ENCODE results near the gene CHPF2. TPM values are rescaled to one million over a fixed set of nuclear protein-coding genes. Genes with fewer than 3 reads are reported as not detected.

CHPF2 gene
- total and polyA plus RNA-seq, 2 experiments from 2014 or later = 4.8 to 26.1 TPM

- H3K27ac ChIP-seq (ENCODE audit: low read depth) = no peak overlapping the region
- no peaks in the 10 kb centered on the region for H3K9me3 Mint-ChIP-seq
- H3K9me2 ChIP-seq (ENCODE audit: insufficient read depth) = no peaks in the 10 kb centered on the region
- no peaks in the 10 kb centered on the region for H4K20me1 ChIP-seq (replicated peaks; ENCODE audit: insufficient read depth)
- no peaks in the 10 kb centered on the region for H3K79me2 ChIP-seq (replicated peaks; ENCODE audit: insufficient read depth)
- H3K4me2 ChIP-seq = peak overlapping the region; percentile 74
- ATAC-seq = peak; percentile 84
- H3K4me3 Mint-ChIP-seq = peak overlapping the region; percentile 69
- no peaks in the 10 kb centered on the region for H3K36me3 Mint-ChIP-seq (ENCODE audit: low read depth)
- peaks cover 6% of the 10 kb centered on the region; the same call in 1 of the 2 replicates for H3K4me1 ChIP-seq (ENCODE audit: insufficient read depth)
- DNase-seq (ENCODE audit: low spot score) = peak; percentile 86
- no peak overlapping the region for H3K27ac Mint-ChIP-seq
- H2AFZ ChIP-seq = peak overlapping the region; percentile 98
- H3K4me1 Mint-ChIP-seq = peaks cover 24% of the 10 kb centered on the region
- H3K36me3 ChIP-seq (ENCODE audit: insufficient read depth) = no peaks in the 10 kb centered on the region
- peaks cover 29% of the 10 kb centered on the region for H3K27me3 Mint-ChIP-seq (ENCODE audit: insufficient read depth, low read depth, poor library complexity)
- no peaks in the 10 kb centered on the region for H3F3A ChIP-seq (replicated peaks; ENCODE audit: low read depth)
- TF ChIP-seq POLR2AphosphoS5 (IDR thresholded peaks at IDR 0.05; ENCODE audit: low read depth) = 0 out of 2 replicates have a peak, but pooled peaks have one; percentile 19
- peak; percentile 98 for TF ChIP-seq JUNB (IDR thresholded peaks at IDR 0.05; ENCODE audit: unreplicated experiment)
- TF ChIP-seq CTCF (conservative IDR thresholded peaks at IDR 0.05; ENCODE audit: low read depth in 2 of 2) = no peak
- peak overlapping the region; percentile 51 for H3K4me3 ChIP-seq
- peaks cover 21% of the 10 kb centered on the region for H3K27me3 ChIP-seq (ENCODE audit: insufficient read depth)
These were observed 44.6 kb downstream of the CHPF2 start for GRCh38 chr7:151276666-151277590.

- Mint-ChIP-seq H3K27ac (no peak overlapping the region), H3K4me3 (peak overlapping the region; percentile 69)
- ATAC-seq = peak; percentile 40
- TF ChIP-seq EZH2phosphoT487 (IDR thresholded peaks at IDR 0.05; ENCODE audit: unreplicated experiment) (no peak), CTCF (conservative IDR thresholded peaks at IDR 0.05; ENCODE audit: low read depth in 2 of 2) (no peak), ZNF462 (CRISPR knock-in tag; IDR thresholded peaks at IDR 0.05) (no peak), JUNB (IDR thresholded peaks at IDR 0.05; ENCODE audit: unreplicated experiment) (no peak), CREB1 (CRISPR knock-in tag; IDR thresholded peaks at IDR 0.05; ENCODE audit: low read depth) (no peak), POLR2AphosphoS5 (IDR thresholded peaks at IDR 0.05; ENCODE audit: low read depth) (no peak)
- TF ChIP-seq, protein P1, sequence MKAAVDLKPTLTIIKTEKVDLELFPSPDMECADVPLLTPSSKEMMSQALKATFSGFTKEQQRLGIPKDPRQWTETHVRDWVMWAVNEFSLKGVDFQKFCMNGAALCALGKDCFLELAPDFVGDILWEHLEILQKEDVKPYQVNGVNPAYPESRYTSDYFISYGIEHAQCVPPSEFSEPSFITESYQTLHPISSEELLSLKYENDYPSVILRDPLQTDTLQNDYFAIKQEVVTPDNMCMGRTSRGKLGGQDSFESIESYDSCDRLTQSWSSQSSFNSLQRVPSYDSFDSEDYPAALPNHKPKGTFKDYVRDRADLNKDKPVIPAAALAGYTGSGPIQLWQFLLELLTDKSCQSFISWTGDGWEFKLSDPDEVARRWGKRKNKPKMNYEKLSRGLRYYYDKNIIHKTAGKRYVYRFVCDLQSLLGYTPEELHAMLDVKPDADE (IDR thresholded peaks at IDR 0.05) = no peak
These were observed 45.3 kb downstream of the CHPF2 start for GRCh38 chr7:151277631-151278030.

More at GRCh38 chr7:151277631-151278030, 45.3 kb downstream of the CHPF2 start:
- Histone ChIP-seq H3K9me2 (ENCODE audit: insufficient read depth) (no peaks in the 10 kb centered on the region), H3K36me3 (ENCODE audit: insufficient read depth) (no peaks in the 10 kb centered on the region), H3K27ac (ENCODE audit: low read depth) (no peak overlapping the region), H4K20me1 (replicated peaks; ENCODE audit: insufficient read depth) (no peaks in the 10 kb centered on the region), H3K79me2 (replicated peaks; ENCODE audit: insufficient read depth) (no peaks in the 10 kb centered on the region), H2AFZ (peak overlapping the region; percentile 98), H3K27me3 (ENCODE audit: insufficient read depth) (peaks cover 21% of the 10 kb centered on the region), H3F3A (replicated peaks; ENCODE audit: low read depth) (no peaks in the 10 kb centered on the region), H3K4me2 (peak overlapping the region; percentile 74), H3K4me3 (peak overlapping the region; percentile 51), H3K4me1 (ENCODE audit: insufficient read depth) (peaks cover 6% of the 10 kb centered on the region; the same call in 1 of the 2 replicates)
- peaks cover 32% of the 10 kb centered on the region for H3K27me3 Mint-ChIP-seq (ENCODE audit: insufficient read depth, low read depth, poor library complexity)
- DNase-seq (ENCODE audit: low spot score) = no peak
- no peaks in the 10 kb centered on the region for H3K9me3 Mint-ChIP-seq
- H3K36me3 Mint-ChIP-seq (ENCODE audit: low read depth) = no peaks in the 10 kb centered on the region
- H3K4me1 Mint-ChIP-seq = peaks cover 25% of the 10 kb centered on the region

Measured in GM23338 (cell line).